IPS-18c (cell line): ENCODE results near the gene GSTA4.
"Not testable (repeated sequence)": the region's sequence is repeated elsewhere in the genome, so short reads cannot be mapped to it uniquely, and the experiment has no call there.

Experiments used
- H3K4me3 ChIP-seq: 2 replicates; pipeline ENCODE4 v1.7.0; 2013; ENCODE audit warnings: low read depth, mild to moderate bottlenecking, low read length, moderate library complexity; ENCODE audit not compliant: insufficient read depth
- H3K9me3 ChIP-seq: one replicate; pipeline ENCODE4 v1.6.1; 2013; ENCODE audit warnings: mild to moderate bottlenecking, low read length, moderate library complexity; ENCODE audit not compliant: control insufficient read depth, insufficient read depth

GSTA4 gene

GRCh38 chr6:52958546-52959255 is 36.4 kb downstream of the GSTA4 start:
- no peaks in the 10 kb centered on the region for H3K9me3 ChIP-seq
- no peak overlapping the region for H3K4me3 ChIP-seq

- no peak overlapping the region for H3K4me3 ChIP-seq
- no peaks in the 10 kb centered on the region for H3K9me3 ChIP-seq
These were observed 39.2 kb downstream of the GSTA4 start for GRCh38 chr6:52955871-52956270.

GRCh38 chr6:52953911-52954839 is 40.9 kb downstream of the GSTA4 start:
- no peak overlapping the region for H3K4me3 ChIP-seq
- no peaks in the 10 kb centered on the region for H3K9me3 ChIP-seq

GRCh38 chr6:52946306-52946705 is 48.8 kb downstream of the GSTA4 start:
- H3K9me3 ChIP-seq = no peaks in the 10 kb centered on the region
- H3K4me3 ChIP-seq = no peak overlapping the region

GRCh38 chr6:52942821-52943220 is 52.3 kb downstream of the GSTA4 start:
- not testable (repeated sequence) for H3K4me3 ChIP-seq, H3K9me3 ChIP-seq

- Histone ChIP-seq H3K4me3 (no peak overlapping the region), H3K9me3 (no peaks in the 10 kb centered on the region)
These were observed 52.9 kb downstream of the GSTA4 start for GRCh38 chr6:52942221-52942620.

- no peaks in the 10 kb centered on the region for H3K9me3 ChIP-seq
- no peak overlapping the region for H3K4me3 ChIP-seq
These were observed 57.2 kb downstream of the GSTA4 start for GRCh38 chr6:52937908-52938307.

- peaks cover 6% of the 10 kb centered on the region for H3K9me3 ChIP-seq
- H3K4me3 ChIP-seq = no peak overlapping the region
These were observed 61.3 kb downstream of the GSTA4 start for GRCh38 chr6:52933778-52934177.

GRCh38 chr6:52931351-52931750 is 63.7 kb downstream of the GSTA4 start:
- Histone ChIP-seq H3K9me3 (peaks cover 6% of the 10 kb centered on the region), H3K4me3 (no peak overlapping the region)

- Histone ChIP-seq H3K9me3 (peaks cover 6% of the 10 kb centered on the region), H3K4me3 (no peak overlapping the region)
These were observed 65.5 kb downstream of the GSTA4 start for GRCh38 chr6:52929321-52930164.
